ENCODE results near the gene MYEF2.

- no peak for TF ChIP-seq POLR2A (IDR thresholded peaks at IDR 0.05)
- TF ChIP-seq, protein P1, sequence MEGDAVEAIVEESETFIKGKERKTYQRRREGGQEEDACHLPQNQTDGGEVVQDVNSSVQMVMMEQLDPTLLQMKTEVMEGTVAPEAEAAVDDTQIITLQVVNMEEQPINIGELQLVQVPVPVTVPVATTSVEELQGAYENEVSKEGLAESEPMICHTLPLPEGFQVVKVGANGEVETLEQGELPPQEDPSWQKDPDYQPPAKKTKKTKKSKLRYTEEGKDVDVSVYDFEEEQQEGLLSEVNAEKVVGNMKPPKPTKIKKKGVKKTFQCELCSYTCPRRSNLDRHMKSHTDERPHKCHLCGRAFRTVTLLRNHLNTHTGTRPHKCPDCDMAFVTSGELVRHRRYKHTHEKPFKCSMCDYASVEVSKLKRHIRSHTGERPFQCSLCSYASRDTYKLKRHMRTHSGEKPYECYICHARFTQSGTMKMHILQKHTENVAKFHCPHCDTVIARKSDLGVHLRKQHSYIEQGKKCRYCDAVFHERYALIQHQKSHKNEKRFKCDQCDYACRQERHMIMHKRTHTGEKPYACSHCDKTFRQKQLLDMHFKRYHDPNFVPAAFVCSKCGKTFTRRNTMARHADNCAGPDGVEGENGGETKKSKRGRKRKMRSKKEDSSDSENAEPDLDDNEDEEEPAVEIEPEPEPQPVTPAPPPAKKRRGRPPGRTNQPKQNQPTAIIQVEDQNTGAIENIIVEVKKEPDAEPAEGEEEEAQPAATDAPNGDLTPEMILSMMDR (IDR thresholded peaks at IDR 0.05): no peak
Observed at GRCh38 chr15:48143856-48144255, 34.2 kb downstream of the MYEF2 start.
